Measurements from ENCODE around the gene QRICH1.

The QRICH1 gene

GRCh38 chr3:49032646-49033304, 61.1 kb downstream of the QRICH1 start:
- DNase-seq (ENCODE audit: extremely low read depth, insufficient read length) = no peak
- TF ChIP-seq CTCF (IDR thresholded peaks at IDR 0.05; ENCODE audit: insufficient read depth, low read length, poor library complexity, severe bottlenecking) = no peak
- Histone ChIP-seq H3K27me3 (replicated peaks; ENCODE audit: control insufficient read depth, insufficient read depth, low read length) (no peaks in the 10 kb centered on the region), H3K4me3 (replicated peaks; ENCODE audit: low read depth, low read length) (no peak overlapping the region), H3K36me3 (ENCODE audit: control insufficient read depth, insufficient read depth, low read length) (peaks cover 17% of the 10 kb centered on the region)

- no peak for TF ChIP-seq CTCF (IDR thresholded peaks at IDR 0.05; ENCODE audit: insufficient read depth, low read length, poor library complexity, severe bottlenecking)
- H3K4me3 ChIP-seq (replicated peaks; ENCODE audit: low read depth, low read length) = no peak overlapping the region
- no peaks in the 10 kb centered on the region for H3K27me3 ChIP-seq (replicated peaks; ENCODE audit: control insufficient read depth, insufficient read depth, low read length)
- H3K36me3 ChIP-seq (ENCODE audit: control insufficient read depth, insufficient read depth, low read length) = peaks cover 23% of the 10 kb centered on the region
- no peak for DNase-seq (ENCODE audit: extremely low read depth, insufficient read length)
Observed at GRCh38 chr3:49030321-49030720, 63.5 kb downstream of the QRICH1 start.

- H3K36me3 ChIP-seq (ENCODE audit: control insufficient read depth, insufficient read depth, low read length) = peaks cover 28% of the 10 kb centered on the region
- TF ChIP-seq CTCF (IDR thresholded peaks at IDR 0.05; ENCODE audit: insufficient read depth, low read length, poor library complexity, severe bottlenecking) = no peak
- no peaks in the 10 kb centered on the region for H3K27me3 ChIP-seq (replicated peaks; ENCODE audit: control insufficient read depth, insufficient read depth, low read length)
- DNase-seq (ENCODE audit: extremely low read depth, insufficient read length) = no peak
- H3K4me3 ChIP-seq (replicated peaks; ENCODE audit: low read depth, low read length) = no peak overlapping the region
Observed at GRCh38 chr3:49029563-49029884, 64.3 kb downstream of the QRICH1 start.

GRCh38 chr3:49028673-49029562, 65.0 kb downstream of the QRICH1 start, which contains the start of gene IMPDH2:
Gene IMPDH2, minus strand, starts transcription at chr3:49029398. Its CDS starts 48 bp downstream, at chr3:49029350.
- no peaks in the 10 kb centered on the region for H3K27me3 ChIP-seq (replicated peaks; ENCODE audit: control insufficient read depth, insufficient read depth, low read length)
- H3K4me3 ChIP-seq (replicated peaks; ENCODE audit: low read depth, low read length) = peak within 1 kb of the TSS; percentile 84
- peaks cover 32% of the 10 kb centered on the region for H3K36me3 ChIP-seq (ENCODE audit: control insufficient read depth, insufficient read depth, low read length)
- peak; percentile 8 for TF ChIP-seq CTCF (IDR thresholded peaks at IDR 0.05; ENCODE audit: insufficient read depth, low read length, poor library complexity, severe bottlenecking)
- DNase-seq (ENCODE audit: extremely low read depth, insufficient read length) = peak; percentile 96

GRCh38 chr3:49028298-49028672, 65.6 kb downstream of the QRICH1 start:
- H3K27me3 ChIP-seq (replicated peaks; ENCODE audit: control insufficient read depth, insufficient read depth, low read length) = no peaks in the 10 kb centered on the region
- TF ChIP-seq CTCF (IDR thresholded peaks at IDR 0.05; ENCODE audit: insufficient read depth, low read length, poor library complexity, severe bottlenecking) = no peak
- H3K4me3 ChIP-seq (replicated peaks; ENCODE audit: low read depth, low read length) = peak overlapping the region; percentile 84
- no peak for DNase-seq (ENCODE audit: extremely low read depth, insufficient read length)
- peaks cover 33% of the 10 kb centered on the region for H3K36me3 ChIP-seq (ENCODE audit: control insufficient read depth, insufficient read depth, low read length)

Measured in GM06990 (cell line).